GM18951 (cell line): Measurements from ENCODE around the gene WFDC6.

Experiments used
- POLR2A ChIP-seq: IDR thresholded peaks from 4 replicates; pipeline ENCODE4 v1.6.1; 2011; ENCODE audit warnings: mild to moderate bottlenecking; ENCODE audit not compliant: insufficient read length, insufficient read depth; ENCODE audit errors: extremely low read depth
- in situ Hi-C: fragments of 300-500 bp; cut with MboI; formaldehyde crosslinking; loops from one replicate; pipeline ENCODE4 v1.12.0; 2022; ENCODE audit warnings: low sequenced_read_pairs, mixed read lengths, inconsistent platforms; ENCODE audit not compliant: unreplicated experiment

Gene WFDC6

GRCh38 chr20:45548410-45548809 is 9.1 kb upstream of the WFDC6 start:
- in situ Hi-C loops, result no loop called here
- TF ChIP-seq POLR2A, result no peak

DNA sequence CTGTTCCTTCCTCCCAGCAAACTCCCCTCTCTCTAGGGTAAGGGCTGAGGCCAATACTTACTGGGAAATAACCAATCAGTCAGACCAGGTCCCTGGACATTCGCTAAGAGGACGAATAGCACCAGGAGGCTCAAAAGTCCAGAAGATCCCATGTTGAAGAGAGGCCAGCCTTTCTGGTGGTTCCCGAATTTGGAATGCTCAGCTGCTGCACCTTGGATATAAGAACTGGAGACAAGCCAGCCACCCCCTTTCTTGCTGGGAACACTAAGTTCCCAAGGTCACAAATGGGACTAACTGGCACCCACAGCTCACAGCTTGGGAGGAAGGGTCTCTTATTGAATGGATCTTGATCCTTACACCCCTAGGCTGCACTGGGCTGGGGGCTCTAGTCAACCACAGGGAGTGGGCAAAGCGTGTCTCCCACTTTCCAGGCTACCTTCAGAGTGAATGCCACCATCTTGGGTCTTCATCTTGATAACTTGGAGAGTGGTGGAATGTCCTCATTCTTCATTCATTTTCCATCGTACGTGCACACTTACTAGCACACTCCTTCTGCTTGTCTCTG is 8.0 kb upstream of the WFDC6 start, which contains the start of gene EPPIN:
EPPIN (minus strand) TSS at position 196 of the 565 bp plus-strand sequence; CDS start at position 152, 44 bp downstream.
- no peak for TF ChIP-seq POLR2A
- in situ Hi-C loops, result no loop called here

- TF ChIP-seq POLR2A, result no peak
- in situ Hi-C loops, result no loop called here
Measured at GRCh38 chr20:45545754-45546453, 6.6 kb upstream of the WFDC6 start.

- in situ Hi-C loops, result no loop called here
- no peak for TF ChIP-seq POLR2A
Measured at GRCh38 chr20:45545351-45545750, 6.1 kb upstream of the WFDC6 start.

- no peak for TF ChIP-seq POLR2A
- in situ Hi-C loops, result no loop called here
Measured at GRCh38 chr20:45538209-45538799, 978 bp downstream of the WFDC6 start.

GRCh38 chr20:45527294-45527693 is 12.0 kb downstream of the WFDC6 start:
- no peak for TF ChIP-seq POLR2A
- in situ Hi-C loops, result no loop called here

GRCh38 chr20:45523821-45524220 is 15.5 kb downstream of the WFDC6 start:
- TF ChIP-seq POLR2A, result no peak
- in situ Hi-C loops, result no loop called here

DNA sequence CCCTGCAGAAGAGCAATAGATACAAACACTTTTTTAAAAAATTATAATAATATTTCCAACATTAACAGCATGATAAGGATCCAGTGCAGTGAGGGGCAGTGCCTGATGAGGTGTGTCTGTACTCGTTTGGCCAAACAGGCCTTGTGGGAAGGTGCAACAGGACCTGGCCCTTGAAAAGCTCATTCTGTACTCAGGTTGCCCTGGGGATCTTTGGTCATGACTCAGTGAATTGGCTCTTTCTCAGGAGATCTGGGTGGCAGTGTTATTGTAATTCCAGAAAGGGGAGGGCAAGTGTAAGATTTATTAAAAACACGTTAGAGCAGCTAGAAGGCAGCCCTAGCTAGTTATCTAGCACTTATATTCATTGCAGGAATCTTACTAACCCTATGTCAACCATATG is 21.0 kb downstream of the WFDC6 start:
- in situ Hi-C loops, result no loop called here
- no peak for TF ChIP-seq POLR2A

DNA sequence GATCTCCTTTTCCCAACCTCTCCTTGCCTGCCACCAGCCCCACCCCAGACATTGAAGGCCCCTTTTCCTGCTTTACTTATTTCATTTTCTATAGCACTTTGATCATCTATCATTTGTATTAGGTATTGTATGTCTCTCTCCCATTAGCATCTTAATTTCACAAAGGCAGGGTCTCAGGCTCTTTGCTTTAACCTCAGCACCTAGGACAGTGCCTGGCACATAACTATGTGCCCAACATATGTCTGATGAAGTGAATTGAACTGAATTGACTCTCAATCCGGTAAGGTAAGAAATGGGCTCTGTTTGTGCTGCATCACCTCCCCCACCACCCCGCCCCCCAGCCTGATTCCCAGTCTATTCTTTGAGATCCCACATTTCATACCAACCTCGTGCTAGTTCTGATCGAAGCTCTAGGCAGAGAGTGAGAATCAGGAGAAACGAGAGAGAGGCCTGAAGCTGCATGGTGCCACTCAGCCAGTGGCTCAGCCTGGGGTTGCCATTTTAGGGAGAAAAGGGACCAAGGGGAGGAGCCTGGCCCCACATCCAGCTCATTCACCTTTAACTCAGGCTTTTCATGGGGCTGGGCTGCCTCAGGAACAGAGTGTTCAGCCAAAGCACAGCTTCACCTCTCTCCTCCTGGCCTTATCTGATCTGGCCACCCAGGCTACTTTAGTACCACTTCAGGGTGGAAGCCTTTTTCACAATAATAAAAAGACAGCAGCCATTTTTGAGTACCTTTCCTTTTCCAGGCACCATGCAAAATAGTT is 24.0 kb downstream of the WFDC6 start, which contains the start of gene SPINT3:
SPINT3 (minus strand) TSS at position 476 of the 767 bp plus-strand sequence; CDS start at position 462, 14 bp downstream.
- in situ Hi-C loops, result no loop called here
- no peak for TF ChIP-seq POLR2A

GRCh38 chr20:45510242-45510862 is 28.9 kb downstream of the WFDC6 start:
- no peak for TF ChIP-seq POLR2A
- in situ Hi-C loops, result no loop called here

GRCh38 chr20:45509091-45509490 is 30.2 kb downstream of the WFDC6 start:
- in situ Hi-C loops, result no loop called here
- TF ChIP-seq POLR2A, result no peak

GRCh38 chr20:45508068-45508886 is 31.0 kb downstream of the WFDC6 start:
- in situ Hi-C loops, result no loop called here
- TF ChIP-seq POLR2A, result no peak
